Naive B cell (primary cell): ENCODE results near the gene UBN2. TPM values are rescaled to one million over a fixed set of nuclear protein-coding genes. Genes with fewer than 3 reads are reported as not detected.

Source experiments
- ATAC-seq, 2 donors: fragments of 150-1000 bp; cut with Tn5 transposase; 2 replicates each; pipeline ENCODE4 v1.10.0; 2021; ENCODE audit warnings: low read depth in 2 of 2, mild to moderate bottlenecking in 2 of 2, moderate library complexity in 2 of 2
- DNase-seq: peaks from one replicate; pipeline ENCODE4 v3.0.0; 2022
- H3K27ac Mint-ChIP-seq, 6 donors: one replicate each; pipeline ENCODE4 v1.8.0; 2020 to 2022; ENCODE audit warnings: mild to moderate bottlenecking in 6 of 6, mixed read lengths in 6 of 6, moderate library complexity in 5 of 6, inconsistent platforms in 2 of 6
- H3K27me3 Mint-ChIP-seq, 3 donors: one replicate each; pipeline ENCODE4 v1.8.0; 2021 to 2022; ENCODE audit warnings: mixed read lengths in 3 of 3, mild to moderate bottlenecking in 1 of 3
- H3K36me3 Mint-ChIP-seq, 2 donors: one replicate each; pipeline ENCODE4 v1.8.0; 2020 to 2022; ENCODE audit warnings: mixed read lengths in 2 of 2, inconsistent platforms in 1 of 2, mild to moderate bottlenecking in 1 of 2
- H3K4me1 Mint-ChIP-seq, 3 donors: one replicate each; pipeline ENCODE4 v1.8.0; 2020 to 2022; ENCODE audit warnings: mixed read lengths in 3 of 3, inconsistent platforms in 1 of 3, mild to moderate bottlenecking in 1 of 3, moderate library complexity in 1 of 3
- H3K4me3 Mint-ChIP-seq, 8 donors: one replicate each; pipeline ENCODE4 v1.8.0; 2020 to 2022; ENCODE audit warnings: mild to moderate bottlenecking in 8 of 8, mixed read lengths in 8 of 8, moderate library complexity in 8 of 8, inconsistent platforms in 2 of 8
- H3K9me3 Mint-ChIP-seq, 7 donors: one replicate each; pipeline ENCODE4 v1.8.0; 2020 to 2022; ENCODE audit warnings: mixed read lengths in 7 of 7, mild to moderate bottlenecking in 5 of 7, inconsistent platforms in 2 of 7, moderate library complexity in 1 of 7
- polyA plus RNA-seq, 6 donors: library from polyadenylated mRNA; unstranded; fragments of 300-500 nt; fragmentation: Illumina TruSeq; gene quantifications; one replicate each; pipeline ENCODE4 v1.2.3, GENCODE V29; 2021; ENCODE audit warnings: low read depth in 6 of 6

UBN2 gene
- polyA plus RNA-seq, 6 donors from 2014 or later = 2.4 to 5.4 (median 3.0) TPM; not detected in 1

GRCh38 chr7:139245401-139245800 is 14.4 kb downstream of the UBN2 start:
- ATAC-seq = no peak
- Mint-ChIP-seq H3K36me3 (peaks cover 30 to 32% of the 10 kb centered on the region in 2 donors), H3K4me3 (no peak overlapping the region), H3K27me3 (no peaks in the 10 kb centered on the region), H3K27ac (no peak overlapping the region), H3K4me1 (peaks cover 0 to 8% (median 5%) of the 10 kb centered on the region in 3 donors), H3K9me3 (no peaks in the 10 kb centered on the region)
- DNase-seq = no peak

- Mint-ChIP-seq H3K4me3 (no peak overlapping the region), H3K27me3 (no peaks in the 10 kb centered on the region), H3K9me3 (no peaks in the 10 kb centered on the region), H3K36me3 (peaks cover 30 to 31% of the 10 kb centered on the region in 2 donors), H3K27ac (peak overlapping the region in 1 of 6 donors; percentile 61), H3K4me1 (peaks cover 0 to 8% (median 5%) of the 10 kb centered on the region in 3 donors)
- DNase-seq (no peak), ATAC-seq (no peak)
Observed at GRCh38 chr7:139246494-139246893, 15.5 kb downstream of the UBN2 start.

DNA sequence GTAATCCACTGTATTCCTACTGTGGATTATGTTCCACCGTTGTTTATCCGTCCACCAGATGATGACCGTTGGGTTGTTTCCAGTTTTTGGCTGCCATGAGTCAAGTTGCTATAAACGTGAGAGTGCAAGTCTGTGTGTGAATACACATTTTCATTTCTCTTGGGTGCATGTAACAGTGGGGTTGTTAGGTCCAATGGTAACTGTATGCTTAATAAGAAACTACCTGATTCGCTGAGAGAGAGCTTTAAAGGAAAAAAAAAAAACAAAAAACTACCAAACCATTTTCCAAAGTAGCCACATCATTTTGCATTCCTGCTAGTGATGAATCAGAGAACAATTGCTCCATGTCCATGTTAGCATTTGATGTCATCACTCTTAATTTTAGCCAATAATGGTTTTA is 15.9 kb downstream of the UBN2 start:
- H3K9me3 Mint-ChIP-seq = no peaks in the 10 kb centered on the region
- no peak overlapping the region for H3K4me3 Mint-ChIP-seq
- DNase-seq (no peak), ATAC-seq (no peak)
- peaks cover 30 to 36% of the 10 kb centered on the region in 2 donors for H3K36me3 Mint-ChIP-seq
- H3K27me3 Mint-ChIP-seq = no peaks in the 10 kb centered on the region
- peaks cover 0 to 8% (median 5%) of the 10 kb centered on the region in 3 donors for H3K4me1 Mint-ChIP-seq
- H3K27ac Mint-ChIP-seq = no peak overlapping the region

DNA sequence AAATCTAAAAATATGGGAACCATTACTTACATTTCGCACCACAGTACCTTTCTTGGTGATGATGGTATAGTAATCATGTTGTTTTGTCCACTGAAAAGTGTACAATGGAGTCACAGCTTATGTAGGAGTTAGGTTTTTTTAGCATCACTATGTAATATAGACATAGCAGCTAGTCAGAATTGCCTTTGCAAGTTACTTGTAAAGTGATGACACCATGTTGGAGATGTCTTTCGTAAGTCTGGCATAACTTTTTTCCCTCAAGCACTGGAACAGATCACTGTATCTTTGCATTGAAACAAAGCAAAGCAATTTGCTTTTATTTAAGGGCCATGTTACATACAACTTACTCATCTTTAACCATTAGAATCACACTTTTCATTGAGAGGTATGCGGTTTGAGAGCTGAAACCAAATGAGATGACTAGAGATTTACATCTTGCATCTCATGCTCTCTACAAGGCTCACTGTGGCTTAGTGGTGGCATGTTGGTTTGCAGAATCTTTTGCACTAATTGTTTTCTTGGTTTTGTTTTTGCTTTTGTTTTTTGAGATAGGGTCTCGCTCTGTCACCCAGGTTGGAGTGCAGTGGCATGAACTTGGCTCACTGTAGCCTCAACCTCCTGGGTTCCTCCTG is 18.3 kb downstream of the UBN2 start:
- no peak for ATAC-seq
- no peak overlapping the region for H3K4me3 Mint-ChIP-seq

GRCh38 chr7:139252451-139252850 is 21.4 kb downstream of the UBN2 start:
- Mint-ChIP-seq H3K36me3 (peaks cover 7 to 19% of the 10 kb centered on the region in 2 donors), H3K27ac (no peak overlapping the region), H3K4me3 (no peak overlapping the region), H3K4me1 (peaks cover 0 to 8% (median 0%) of the 10 kb centered on the region in 3 donors), H3K27me3 (no peaks in the 10 kb centered on the region), H3K9me3 (no peaks in the 10 kb centered on the region)
- ATAC-seq (no peak), DNase-seq (no peak)

More for the DNA sequence above, 18.3 kb downstream of the UBN2 start:
- Mint-ChIP-seq H3K9me3 (no peaks in the 10 kb centered on the region), H3K4me1 (peaks cover 0 to 8% (median 0%) of the 10 kb centered on the region in 3 donors), H3K27me3 (no peaks in the 10 kb centered on the region), H3K36me3 (peaks cover 19 to 26% of the 10 kb centered on the region in 2 donors), H3K27ac (no peak overlapping the region)
- no peak for DNase-seq

GRCh38 chr7:139254281-139254680 is 23.2 kb downstream of the UBN2 start:
- no peak for DNase-seq
- ATAC-seq = no peak
- Mint-ChIP-seq H3K9me3 (no peaks in the 10 kb centered on the region), H3K4me1 (no peaks in the 10 kb centered on the region), H3K4me3 (no peak overlapping the region), H3K27ac (peak overlapping the region in 1 of 6 donors; percentile 22), H3K36me3 (peaks cover 12 to 13% of the 10 kb centered on the region in 2 donors), H3K27me3 (no peaks in the 10 kb centered on the region)

DNA sequence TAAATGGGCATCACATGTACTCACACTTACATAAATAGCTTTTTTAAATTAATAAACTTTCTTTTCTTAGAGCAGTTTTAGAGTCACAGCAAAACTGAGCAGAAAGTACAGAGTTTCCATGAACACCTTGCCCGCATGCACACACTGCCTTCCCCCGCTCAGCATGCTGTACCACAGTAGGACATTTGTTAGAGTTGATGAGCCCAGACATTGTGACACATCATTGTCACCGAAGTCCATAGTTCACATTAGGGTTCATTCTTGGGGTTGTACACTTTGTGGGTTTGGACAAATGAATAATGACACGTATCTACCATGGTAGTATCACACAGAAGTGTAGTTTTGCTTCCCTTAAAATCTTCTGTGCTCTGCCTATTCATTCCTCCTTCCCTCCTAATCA is 23.7 kb downstream of the UBN2 start:
- ATAC-seq = no peak
- Mint-ChIP-seq H3K4me1 (no peaks in the 10 kb centered on the region), H3K4me3 (no peak overlapping the region)

GRCh38 chr7:139255290-139255689 is 24.3 kb downstream of the UBN2 start:
- ATAC-seq (no peak), DNase-seq (no peak)
- Mint-ChIP-seq H3K4me3 (no peak overlapping the region), H3K9me3 (no peaks in the 10 kb centered on the region), H3K36me3 (peaks cover 14% of the 10 kb centered on the region in 2 donors), H3K27me3 (no peaks in the 10 kb centered on the region), H3K4me1 (no peaks in the 10 kb centered on the region), H3K27ac (no peak overlapping the region)

More for the DNA sequence above, 23.7 kb downstream of the UBN2 start:
- peaks cover 12 to 14% of the 10 kb centered on the region in 2 donors for H3K36me3 Mint-ChIP-seq
- no peak overlapping the region for H3K27ac Mint-ChIP-seq
- no peak for DNase-seq
- no peaks in the 10 kb centered on the region for H3K9me3 Mint-ChIP-seq
- no peaks in the 10 kb centered on the region for H3K27me3 Mint-ChIP-seq

- no peaks in the 10 kb centered on the region for H3K27me3 Mint-ChIP-seq
Observed at GRCh38 chr7:139259142-139259541, 28.1 kb downstream of the UBN2 start.

GRCh38 chr7:139264220-139264619 is 33.2 kb downstream of the UBN2 start:
- no peaks in the 10 kb centered on the region for H3K4me1 Mint-ChIP-seq

More at GRCh38 chr7:139259142-139259541, 28.1 kb downstream of the UBN2 start:
- Mint-ChIP-seq H3K9me3 (no peaks in the 10 kb centered on the region), H3K4me3 (no peak overlapping the region), H3K36me3 (peaks cover 13 to 14% of the 10 kb centered on the region in 2 donors), H3K4me1 (no peaks in the 10 kb centered on the region), H3K27ac (no peak overlapping the region)
- ATAC-seq (no peak), DNase-seq (no peak)

GRCh38 chr7:139265673-139266072 is 34.6 kb downstream of the UBN2 start:
- ATAC-seq = no peak
- Mint-ChIP-seq H3K27ac (peak overlapping the region in 1 of 6 donors; percentile 29), H3K9me3 (no peaks in the 10 kb centered on the region), H3K27me3 (no peaks in the 10 kb centered on the region), H3K36me3 (peaks cover 8 to 22% of the 10 kb centered on the region in 2 donors), H3K4me1 (no peaks in the 10 kb centered on the region), H3K4me3 (no peak overlapping the region)
- DNase-seq = no peak

More at GRCh38 chr7:139264220-139264619, 33.2 kb downstream of the UBN2 start:
- Mint-ChIP-seq H3K27ac (peak overlapping the region in 1 of 6 donors; percentile 11), H3K9me3 (no peaks in the 10 kb centered on the region), H3K27me3 (no peaks in the 10 kb centered on the region), H3K36me3 (peaks cover 9 to 27% of the 10 kb centered on the region in 2 donors), H3K4me3 (no peak overlapping the region)
- ATAC-seq (no peak), DNase-seq (no peak)

DNA sequence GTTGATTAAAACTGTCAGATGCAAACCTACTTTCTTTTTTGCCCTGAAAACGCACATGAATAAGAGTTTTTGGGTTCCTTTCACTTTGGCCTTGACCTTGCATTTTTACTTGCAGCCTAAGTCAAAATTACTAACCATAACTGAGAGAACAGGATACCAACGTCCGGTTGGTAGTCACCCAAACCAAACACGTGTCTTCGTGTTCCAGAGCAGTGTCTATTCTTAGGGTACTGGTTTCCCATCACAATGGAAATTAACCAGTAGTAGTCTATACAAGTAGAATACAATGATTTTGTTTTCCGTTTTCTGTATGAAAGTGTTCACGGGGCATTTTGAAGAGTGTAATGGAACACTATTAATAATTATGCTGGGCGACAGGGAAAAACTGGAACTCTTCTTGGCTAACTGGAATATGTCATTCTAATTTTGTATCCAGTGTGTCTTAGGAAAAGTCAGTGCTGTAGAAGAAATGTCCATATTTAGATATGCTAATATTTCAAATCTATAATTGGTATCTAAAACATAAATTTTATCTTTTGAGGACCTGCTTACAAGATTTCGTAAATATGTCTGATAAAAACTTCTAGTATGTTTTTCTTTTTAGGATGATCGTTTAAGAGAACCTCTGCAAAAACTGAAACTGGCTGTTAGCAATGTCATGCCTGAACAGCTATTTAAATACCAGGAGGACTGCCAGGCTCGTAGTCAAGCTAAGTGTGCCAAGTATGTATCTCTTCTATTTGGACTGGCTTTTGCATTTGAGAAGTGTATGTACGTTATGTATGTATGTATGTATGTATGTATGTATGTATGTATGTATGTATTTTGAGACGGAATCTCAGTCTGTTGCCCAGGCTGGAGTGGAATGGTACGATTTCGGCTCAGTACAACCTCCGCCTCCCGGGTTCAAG is 40.9 kb downstream of the UBN2 start:
- Mint-ChIP-seq H3K27ac (no peak overlapping the region), H3K27me3 (no peaks in the 10 kb centered on the region), H3K9me3 (no peaks in the 10 kb centered on the region), H3K4me3 (peak overlapping the region in 1 of 8 donors; percentile 52), H3K4me1 (no peaks in the 10 kb centered on the region), H3K36me3 (peaks cover 33 to 39% of the 10 kb centered on the region in 2 donors)
- no peak for DNase-seq
- no peak for ATAC-seq

DNA sequence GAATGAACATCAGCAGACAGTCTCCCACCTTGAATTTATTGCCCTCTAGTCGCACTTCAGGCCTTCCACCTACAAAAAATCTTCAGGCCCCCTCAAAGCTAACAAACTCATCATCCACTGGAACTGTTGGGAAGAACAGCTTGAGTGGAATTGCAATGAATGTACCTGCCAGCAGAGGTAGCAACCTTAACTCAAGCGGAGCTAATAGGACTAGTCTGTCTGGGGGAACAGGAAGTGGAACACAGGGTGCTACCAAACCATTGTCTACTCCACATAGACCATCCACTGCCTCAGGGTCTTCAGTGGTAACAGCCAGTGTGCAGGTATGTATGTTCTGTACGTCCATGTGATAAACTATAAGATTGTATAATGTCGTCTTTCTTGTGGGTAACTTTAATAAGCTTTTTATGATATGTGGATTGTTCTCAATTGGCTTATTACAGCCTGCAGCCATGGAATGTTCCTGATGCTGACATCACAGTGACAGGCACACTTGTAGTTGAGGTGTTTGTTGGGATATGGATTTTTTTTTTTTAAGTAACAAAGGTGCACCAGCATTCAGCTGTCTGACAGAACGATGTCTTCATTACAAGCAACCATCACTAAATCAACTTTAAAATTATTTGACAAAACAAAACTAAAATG is 53.3 kb downstream of the UBN2 start:
- H3K9me3 Mint-ChIP-seq = no peaks in the 10 kb centered on the region
- no peak overlapping the region for H3K27ac Mint-ChIP-seq
- no peaks in the 10 kb centered on the region for H3K27me3 Mint-ChIP-seq
- H3K36me3 Mint-ChIP-seq = peaks cover 29 to 32% of the 10 kb centered on the region in 2 donors
- no peak for DNase-seq
- H3K4me3 Mint-ChIP-seq = no peak overlapping the region
- ATAC-seq = no peak
- H3K4me1 Mint-ChIP-seq = peaks cover 0 to 4% (median 0%) of the 10 kb centered on the region in 3 donors
